A673 (cell line): ENCODE data around the gene POLR1A.
A peak's percentile ranks its signal among the peaks of the same experiment; 100 is the strongest.

ENCODE experiments used
- EZH2 ChIP-seq: fragments of 200-600 bp; sonication (generic); IDR thresholded peaks from 2 replicates; pipeline ENCODE4 v1.6.1; 2017; ENCODE audit warnings: borderline replicate concordance, low read depth, mild to moderate bottlenecking, mixed read lengths, antibody characterized with exemption, low read length; ENCODE audit not compliant: poor library complexity, severe bottlenecking
- TF ChIP-seq, protein P1 (sequence below): fragments of 300-800, 200-600 bp; sonication (generic); conservative IDR thresholded peaks from 2 replicates; pipeline ENCODE4 v1.5.1; 2017; ENCODE audit warnings: low read depth, mild to moderate bottlenecking, antibody characterized with exemption, low read length, moderate library complexity, mixed read lengths

DNA sequence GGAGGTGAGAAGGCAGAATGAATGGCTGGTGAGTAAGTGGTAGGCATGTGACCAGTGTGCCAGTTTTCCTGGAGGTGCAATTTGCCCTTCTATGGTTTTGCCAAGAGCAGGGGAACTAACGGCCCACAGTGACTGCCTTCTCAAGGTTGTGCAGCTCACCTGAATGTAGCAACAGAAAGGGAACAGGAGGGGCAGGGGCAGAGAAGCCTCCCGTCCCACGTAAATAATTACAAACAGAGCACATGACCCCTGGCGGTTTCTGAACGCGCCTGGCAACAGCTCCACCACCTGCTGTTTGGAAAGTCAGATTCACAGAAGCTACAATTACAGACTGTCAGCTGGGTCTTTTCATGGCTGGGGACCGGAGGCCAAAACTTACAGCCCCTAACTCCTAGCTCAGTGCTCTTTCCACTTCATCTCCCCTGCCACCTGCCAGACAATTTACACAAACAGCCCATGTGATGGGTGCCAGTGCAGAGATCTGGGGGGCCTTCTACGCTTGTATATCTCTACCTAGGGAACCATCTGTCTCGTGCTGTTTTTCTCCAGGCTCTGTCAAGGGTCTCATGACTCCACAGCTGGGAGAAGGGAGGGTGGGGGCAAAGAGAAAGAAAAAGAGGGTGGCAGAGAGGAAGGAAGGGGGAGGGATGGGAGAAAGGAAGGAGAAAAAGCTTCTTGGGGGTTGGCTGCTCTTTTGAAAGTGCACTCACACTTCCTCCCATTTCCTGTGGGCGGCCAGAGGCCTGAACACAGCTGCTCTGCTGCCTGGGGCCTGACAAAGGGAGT, 69.6 kb downstream of the POLR1A start:
- TF ChIP-seq, protein P1, sequence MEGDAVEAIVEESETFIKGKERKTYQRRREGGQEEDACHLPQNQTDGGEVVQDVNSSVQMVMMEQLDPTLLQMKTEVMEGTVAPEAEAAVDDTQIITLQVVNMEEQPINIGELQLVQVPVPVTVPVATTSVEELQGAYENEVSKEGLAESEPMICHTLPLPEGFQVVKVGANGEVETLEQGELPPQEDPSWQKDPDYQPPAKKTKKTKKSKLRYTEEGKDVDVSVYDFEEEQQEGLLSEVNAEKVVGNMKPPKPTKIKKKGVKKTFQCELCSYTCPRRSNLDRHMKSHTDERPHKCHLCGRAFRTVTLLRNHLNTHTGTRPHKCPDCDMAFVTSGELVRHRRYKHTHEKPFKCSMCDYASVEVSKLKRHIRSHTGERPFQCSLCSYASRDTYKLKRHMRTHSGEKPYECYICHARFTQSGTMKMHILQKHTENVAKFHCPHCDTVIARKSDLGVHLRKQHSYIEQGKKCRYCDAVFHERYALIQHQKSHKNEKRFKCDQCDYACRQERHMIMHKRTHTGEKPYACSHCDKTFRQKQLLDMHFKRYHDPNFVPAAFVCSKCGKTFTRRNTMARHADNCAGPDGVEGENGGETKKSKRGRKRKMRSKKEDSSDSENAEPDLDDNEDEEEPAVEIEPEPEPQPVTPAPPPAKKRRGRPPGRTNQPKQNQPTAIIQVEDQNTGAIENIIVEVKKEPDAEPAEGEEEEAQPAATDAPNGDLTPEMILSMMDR, result peak; percentile 46
- no peak for TF ChIP-seq EZH2
